Right ventricle myocardium superior (tissue), 1 donor: ENCODE results near the gene ADAMTSL3. TPM values are rescaled to one million over a fixed set of nuclear protein-coding genes. Genes with fewer than 3 reads are reported as not detected.
"Not testable (repeated sequence)": the region's sequence is repeated elsewhere in the genome, so short reads cannot be mapped to it uniquely, and the experiment has no call there.

Source experiments
- ATAC-seq: fragments of 200-7000 bp; cut with Tn5 transposase; one replicate; pipeline ENCODE4 v1.9.1; 2020; ENCODE audit warnings: mild to moderate bottlenecking; ENCODE audit not compliant: poor library complexity
- DNase-seq: peaks from one replicate; pipeline ENCODE4 v3.0.0-alpha.2; 2020
- intact Hi-C: fragments of 100-400 bp; cut with DNase I; formaldehyde crosslinking; loops from one replicate; pipeline ENCODE4 v1.11.2; 2022
- total RNA-seq: library from RNA; stranded (reverse); fragmentation: NEBNext Ultra II Directional; extraction: Animal tissue kit (Norgen Biotek cat#: 25700); gene quantifications from one replicate; pipeline ENCODE4 v1.2.1, GENCODE V29; 2021
- donor health status: DM: no; HTN: yes; CAD: no; lungs with severe emphysema.

The ADAMTSL3 gene
- total RNA-seq, 1 donor from 2014 or later: 10.5 TPM

GRCh38 chr15:83961311-83961710, 307.4 kb downstream of the ADAMTSL3 start:
- DNase-seq: no peak
- ATAC-seq: no peak
- intact Hi-C loops: no loop called here

DNA sequence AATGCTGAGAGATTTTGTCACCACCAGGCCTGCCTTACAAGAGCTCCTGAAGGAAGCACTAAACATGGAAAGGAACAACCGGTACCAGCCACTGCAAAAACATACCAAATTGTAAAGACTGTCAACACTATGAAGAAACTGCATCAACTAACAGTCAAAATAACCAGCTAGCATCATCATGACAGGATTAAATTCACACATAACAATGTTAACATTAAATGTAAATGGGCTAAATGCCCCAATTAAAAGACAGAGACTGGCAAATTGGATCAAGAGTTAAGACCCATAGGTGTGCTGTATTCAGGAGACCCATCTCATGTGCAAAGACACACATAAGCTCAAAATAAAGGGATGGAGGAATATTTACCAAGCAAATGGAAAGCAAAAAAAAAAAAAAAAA, 311.0 kb downstream of the ADAMTSL3 start:
- DNase-seq, ATAC-seq, intact Hi-C loops: not testable (repeated sequence)

DNA sequence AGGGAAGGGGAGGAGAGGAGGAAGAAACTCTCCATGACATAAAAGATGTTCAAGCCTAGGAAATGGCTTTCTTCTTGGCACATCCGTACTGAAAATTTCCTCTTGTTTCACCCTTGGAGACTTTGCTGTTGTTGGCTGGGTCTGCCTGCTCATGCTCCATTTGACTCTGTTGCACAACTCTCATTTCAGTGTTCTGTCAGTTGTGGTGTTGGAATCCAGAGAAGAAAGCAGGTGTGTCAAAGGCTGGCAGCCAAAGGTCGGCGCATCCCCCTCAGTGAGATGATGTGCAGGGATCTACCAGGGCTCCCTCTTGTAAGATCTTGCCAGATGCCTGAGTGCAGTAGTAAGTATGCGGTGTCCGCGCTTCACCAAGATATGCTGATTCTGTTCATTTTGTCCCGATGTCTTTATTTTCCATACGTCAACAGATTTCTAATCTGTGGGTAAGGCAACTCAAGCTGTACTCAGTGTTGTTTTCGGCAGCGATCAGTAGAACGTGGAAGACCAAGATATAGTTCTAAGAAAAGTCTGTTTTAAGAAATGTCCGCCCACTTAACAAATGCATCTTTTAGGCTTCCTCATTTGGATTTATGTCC, 316.5 kb downstream of the ADAMTSL3 start:
- intact Hi-C loops: no loop called here
- DNase-seq (peak; percentile 56), ATAC-seq (peak; percentile 85)

- intact Hi-C loops: no loop called here
- no peak for DNase-seq
- no peak for ATAC-seq
These were observed 318.1 kb downstream of the ADAMTSL3 start for GRCh38 chr15:83971992-83972391.

GRCh38 chr15:83973816-83974215, 319.9 kb downstream of the ADAMTSL3 start:
- ATAC-seq: no peak
- no peak for DNase-seq
- intact Hi-C loops: no loop called here

GRCh38 chr15:83977992-83978391, 324.1 kb downstream of the ADAMTSL3 start:
- ATAC-seq (no peak), DNase-seq (no peak)
- intact Hi-C loops: no loop called here

- DNase-seq (no peak), ATAC-seq (no peak)
- intact Hi-C loops: no loop called here
These were observed 324.7 kb downstream of the ADAMTSL3 start for GRCh38 chr15:83978588-83978987.

DNA sequence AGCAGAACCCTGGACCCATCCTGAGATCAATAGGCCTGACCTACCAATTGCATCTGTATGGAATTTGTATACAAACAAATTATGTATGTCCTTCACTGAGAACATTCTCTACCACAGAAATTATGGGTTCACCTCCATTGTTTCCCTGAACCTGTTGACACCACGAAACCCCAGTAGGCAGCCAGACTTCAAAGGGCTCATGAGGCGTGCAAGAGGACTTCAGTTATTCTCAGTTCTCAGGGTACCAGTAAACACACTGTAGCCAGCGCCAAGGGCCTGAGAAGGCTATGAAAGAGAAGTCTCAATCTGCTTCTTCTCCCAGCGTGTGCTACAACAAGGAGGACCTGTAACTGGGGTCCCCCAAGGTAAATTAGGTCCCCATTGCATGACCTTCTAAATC, 326.7 kb downstream of the ADAMTSL3 start:
- DNase-seq: no peak
- intact Hi-C loops: no loop called here
- ATAC-seq: no peak

- ATAC-seq: no peak
These were observed 328.8 kb downstream of the ADAMTSL3 start for GRCh38 chr15:83982748-83983147.

DNA sequence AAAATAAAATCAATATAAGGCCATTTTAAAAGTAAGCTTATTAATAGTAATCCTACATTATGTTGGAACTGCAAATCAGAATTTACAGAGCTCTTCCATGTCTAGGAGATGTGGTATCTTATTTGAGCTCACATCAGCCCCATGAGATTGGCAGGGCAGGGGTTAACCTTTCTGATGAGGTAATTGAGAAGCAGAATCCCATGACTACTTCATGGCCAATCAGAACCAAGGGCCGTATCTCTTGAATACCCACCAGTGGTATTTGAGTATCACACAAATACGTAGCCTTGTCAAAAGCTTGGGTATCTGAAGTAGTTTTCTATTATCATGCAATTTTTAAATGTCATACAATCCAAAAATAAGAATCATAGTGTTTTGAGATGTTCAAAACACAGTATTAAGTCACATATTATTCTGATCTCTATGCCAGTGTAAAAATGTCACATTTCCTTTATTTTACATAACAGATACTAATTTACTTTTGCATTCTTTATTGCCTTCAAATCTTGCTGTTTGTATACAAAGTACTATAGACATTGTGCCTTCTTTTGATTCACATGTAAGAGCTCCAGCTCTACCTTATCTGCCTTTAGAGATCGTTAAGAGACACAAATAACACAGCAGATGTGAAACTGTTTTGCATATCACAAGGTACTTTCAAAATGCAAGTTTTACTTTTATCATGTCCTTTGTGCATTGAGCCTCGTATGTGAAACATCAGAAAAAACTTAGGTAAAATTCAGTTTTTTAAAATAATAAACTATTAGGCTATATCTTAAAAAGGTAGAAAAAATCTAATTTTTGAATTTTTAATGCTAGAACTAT, 329.9 kb downstream of the ADAMTSL3 start:
- no peak for ATAC-seq
- no peak for DNase-seq
- intact Hi-C loops: no loop called here

More at GRCh38 chr15:83982748-83983147, 328.8 kb downstream of the ADAMTSL3 start:
- DNase-seq: no peak
- intact Hi-C loops: no loop called here

- DNase-seq (no peak), ATAC-seq (no peak)
- intact Hi-C loops: no loop called here
These were observed 330.7 kb downstream of the ADAMTSL3 start for GRCh38 chr15:83984601-83985000.

DNA sequence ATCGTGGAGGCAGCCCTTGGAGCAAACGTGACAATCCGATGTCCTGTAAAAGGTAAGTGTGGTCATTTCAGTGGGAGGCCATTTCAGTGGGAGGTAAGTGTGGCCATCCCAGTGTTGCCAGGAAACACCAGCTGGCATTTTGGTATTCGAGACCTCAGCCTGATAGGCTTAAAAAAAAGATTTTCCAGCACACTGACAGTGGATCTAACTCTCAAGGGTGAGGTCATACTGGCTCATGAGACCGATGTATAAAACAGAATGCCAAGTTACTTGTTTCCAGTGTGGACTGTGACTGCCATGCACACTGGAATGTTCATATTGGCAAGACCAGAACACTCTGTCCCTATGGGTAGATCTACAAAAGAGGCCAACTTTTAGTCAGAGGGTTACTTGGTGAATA, 337.2 kb downstream of the ADAMTSL3 start:
- intact Hi-C loops: no loop called here
- ATAC-seq: peak; percentile 75
- no peak for DNase-seq

DNA sequence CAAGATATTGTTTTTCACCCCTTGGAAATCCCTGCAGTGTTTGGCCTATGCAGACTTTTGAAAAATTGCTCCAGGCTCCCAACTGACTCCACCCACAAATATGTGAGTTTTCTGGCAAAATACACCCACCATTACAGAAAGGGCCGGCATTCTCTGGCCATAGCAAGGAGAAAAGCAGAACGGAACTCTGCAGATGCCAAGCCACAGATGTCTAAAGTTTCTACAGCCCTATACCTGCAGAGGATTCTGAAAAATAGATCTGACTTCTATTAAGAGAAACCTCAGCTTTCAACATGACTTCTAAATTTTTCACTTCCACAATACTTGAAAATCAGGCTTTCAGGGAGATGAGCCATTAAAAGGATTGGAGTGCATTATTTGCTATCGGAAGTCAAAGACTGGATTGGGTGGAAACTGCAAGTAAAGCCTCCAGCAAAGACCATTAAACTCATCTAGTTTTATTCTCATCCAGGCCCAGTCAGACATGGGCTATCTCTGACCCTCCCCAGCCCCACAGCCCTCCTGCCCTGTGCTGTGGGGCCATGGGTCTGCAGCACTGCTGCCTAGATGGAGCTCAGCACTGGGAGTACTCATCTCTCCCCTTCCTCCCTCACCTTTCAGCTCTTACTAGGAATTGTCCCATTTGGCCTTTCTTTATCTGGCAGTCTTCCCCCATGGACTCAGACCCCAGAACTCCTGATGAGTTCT, 338.6 kb downstream of the ADAMTSL3 start:
- ATAC-seq (no peak), DNase-seq (no peak)
- intact Hi-C loops: no loop called here

DNA sequence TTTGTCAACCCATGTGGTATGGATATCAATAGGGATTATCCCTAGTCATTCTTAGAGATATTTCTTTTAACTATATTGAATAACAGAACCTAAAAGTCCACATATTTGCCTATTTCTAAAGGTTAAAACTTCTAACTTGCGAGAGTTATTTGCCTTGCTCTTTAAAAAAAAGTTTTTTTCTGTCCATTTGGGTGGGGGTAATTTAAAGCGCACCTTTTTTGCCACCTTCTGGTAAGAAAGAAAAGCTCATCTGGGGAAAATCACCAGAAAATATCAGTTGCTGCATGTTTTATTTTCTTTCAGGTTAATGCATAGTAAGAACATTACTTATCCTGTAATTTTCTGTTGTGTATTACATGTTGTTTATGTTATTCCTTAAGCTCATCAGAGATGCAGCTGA, 339.7 kb downstream of the ADAMTSL3 start:
- intact Hi-C loops: no loop called here
- DNase-seq: no peak
- no peak for ATAC-seq

GRCh38 chr15:83998486-83998885, 344.6 kb downstream of the ADAMTSL3 start:
- DNase-seq (no peak), ATAC-seq (no peak)
- intact Hi-C loops: no loop called here

GRCh38 chr15:83999396-84000135, 345.6 kb downstream of the ADAMTSL3 start:
- intact Hi-C loops: no loop called here
- ATAC-seq (no peak), DNase-seq (no peak)

DNA sequence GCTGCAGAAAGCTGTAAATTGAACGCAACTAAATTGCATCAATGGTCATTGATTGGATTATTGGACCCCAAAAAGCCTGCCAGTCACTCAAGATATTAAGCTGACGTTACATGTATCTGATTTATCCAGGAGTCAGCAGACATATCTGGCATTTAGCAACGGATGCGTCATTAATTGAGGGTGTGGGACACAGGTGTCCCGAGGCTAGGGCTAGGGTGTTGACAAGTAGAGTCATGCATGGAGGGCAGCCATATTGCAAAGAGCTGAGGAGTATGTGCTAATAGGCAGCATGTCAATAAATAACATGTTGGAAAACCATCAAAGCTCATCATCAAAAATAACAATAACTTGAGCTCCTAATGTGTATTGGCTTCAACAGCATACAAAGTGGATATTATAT, 347.1 kb downstream of the ADAMTSL3 start:
- DNase-seq (no peak), ATAC-seq (no peak)
- intact Hi-C loops: no loop called here

- no peak for ATAC-seq
These were observed 347.7 kb downstream of the ADAMTSL3 start for GRCh38 chr15:84001655-84002054.

More at GRCh38 chr15:84001655-84002054, 347.7 kb downstream of the ADAMTSL3 start:
- DNase-seq: no peak
- intact Hi-C loops: no loop called here
